Gastroesophageal sphincter (tissue), 4 donors: Measurements from ENCODE around the gene TMEM87A. TPM values are rescaled to one million over a fixed set of nuclear protein-coding genes. Genes with fewer than 3 reads are reported as not detected.

ENCODE experiments used
- ATAC-seq: fragments of 150-250 bp; one replicate; pipeline ENCODE4 v1.9.1; 2016; ENCODE audit warnings: mild to moderate bottlenecking, moderate library complexity
- H3K27ac ChIP-seq, 4 donors: fragments of 200-600 bp; sonication (generic) in 3 of 4; 1 replicate in 3 of 4; 2 replicates in 1 of 4; pipeline ENCODE4 v1.5.1; 2016 to 2019
- H3K27me3 ChIP-seq: fragments of 200-600 bp; sonication (generic); one replicate; pipeline ENCODE4 v1.5.1; 2019
- H3K36me3 ChIP-seq, 2 donors: fragments of 200-600 bp; sonication (generic); one replicate each; pipeline ENCODE4 v1.5.1; 2019; ENCODE audit warnings: control low read depth in 1 of 2
- H3K4me1 ChIP-seq, 3 donors: fragments of 200-600 bp; sonication (generic); 1 replicate in 2 of 3; 2 replicates in 1 of 3; pipeline ENCODE4 v1.5.1; 2016 to 2019; ENCODE audit warnings: control low read depth in 2 of 3
- H3K4me3 ChIP-seq, 2 donors: fragments of 200-600 bp; sonication (generic); one replicate each; pipeline ENCODE4 v1.5.1; 2019; ENCODE audit warnings: mild to moderate bottlenecking in 1 of 2, moderate library complexity in 1 of 2
- H3K9me3 ChIP-seq, 3 donors: fragments of 200-600 bp; sonication (generic); one replicate each; pipeline ENCODE4 v1.5.1; 2017 to 2019; ENCODE audit warnings: control low read depth in 2 of 3
- CTCF ChIP-seq, 4 experiments: fragments of 200-600 bp in 2 of 4; fragments of 450-650 bp in 2 of 4; sonication (generic) in 1 of 4; IDR thresholded peaks; one replicate each; pipeline ENCODE4 v1.5.1; 2017 to 2019; ENCODE audit warnings: antibody characterized with exemption in 4 of 4, mild to moderate bottlenecking in 2 of 4, moderate library complexity in 2 of 4
- EP300 ChIP-seq: sonication (generic); formaldehyde crosslinking; IDR thresholded peaks from one replicate; pipeline ENCODE4 v1.6.1; 2017; ENCODE audit warnings: antibody characterized with exemption, mild to moderate bottlenecking
- POLR2A ChIP-seq, 2 donors: fragments of 450-650 bp; IDR thresholded peaks; one replicate each; pipeline ENCODE4 v1.6.1; 2017; ENCODE audit warnings: antibody characterized with exemption in 2 of 2, mild to moderate bottlenecking in 2 of 2, moderate library complexity in 1 of 2
- POLR2AphosphoS5 ChIP-seq: sonication (generic); formaldehyde crosslinking; IDR thresholded peaks from one replicate; pipeline ENCODE4 v1.6.1; 2017; ENCODE audit warnings: antibody characterized with exemption
- WGBS, 2 donors: methylation state at CpG; one replicate each; pipeline ENCODE4 v1.1.5; 2018; ENCODE audit warnings: low coverage in 1 of 2; 5-methylcytosine and 5-hydroxymethylcytosine counted together
- total RNA-seq, 4 donors: library from RNA; depleted of rRNA; stranded (reverse); fragments of >200 nt; gene quantifications; one replicate each; pipeline ENCODE4 v1.1.0, GENCODE V29; 2016

The TMEM87A gene
- total RNA-seq, 4 donors from 2014 or later, result 49.7 to 70.0 (median 65.9) TPM

- Histone ChIP-seq H3K4me3 (no peak overlapping the region), H3K4me1 (no peaks in the 10 kb centered on the region), H3K27me3 (no peaks in the 10 kb centered on the region), H3K36me3 (peaks cover 0 to 77% of the 10 kb centered on the region in 2 donors), H3K9me3 (no peaks in the 10 kb centered on the region), H3K27ac (no peak overlapping the region)
- TF ChIP-seq POLR2A (IDR thresholded peaks at IDR 0.05) (no peak), POLR2AphosphoS5 (no peak)
- WGBS, 2 donors, result 89 to 90% methylated on average over 1 to 5 of the region's 5 CpGs
- no peak for ATAC-seq
These were observed 78.7 kb downstream of the TMEM87A start for GRCh38 chr15:42194513-42194912.

GRCh38 chr15:42193383-42193782 lies 79.8 kb downstream of the TMEM87A start:
- Histone ChIP-seq H3K27me3 (no peaks in the 10 kb centered on the region), H3K4me3 (no peak overlapping the region), H3K9me3 (no peaks in the 10 kb centered on the region), H3K4me1 (no peaks in the 10 kb centered on the region), H3K27ac (no peak overlapping the region), H3K36me3 (peaks cover 0 to 77% of the 10 kb centered on the region in 2 donors)
- no peak for ATAC-seq
- WGBS, 2 donors, result 90 to 93% methylated on average over 3 of the region's 3 CpGs
- TF ChIP-seq POLR2AphosphoS5 (no peak), EP300 (no peak), POLR2A (IDR thresholded peaks at IDR 0.05) (no peak), CTCF (IDR thresholded peaks at IDR 0.05) (no peak)

- 82 to 90% methylated on average over 6 to 8 of the region's 8 CpGs for WGBS, 2 donors
- Histone ChIP-seq H3K27ac (no peak overlapping the region), H3K27me3 (no peaks in the 10 kb centered on the region), H3K4me1 (no peaks in the 10 kb centered on the region), H3K9me3 (no peaks in the 10 kb centered on the region), H3K36me3 (peaks cover 0 to 80% of the 10 kb centered on the region in 2 donors), H3K4me3 (no peak overlapping the region)
- TF ChIP-seq EP300, result no peak
- no peak for ATAC-seq
These were observed 81.5 kb downstream of the TMEM87A start for GRCh38 chr15:42191610-42192346.

- Histone ChIP-seq H3K9me3 (no peaks in the 10 kb centered on the region), H3K27ac (no peak overlapping the region), H3K4me3 (no peak overlapping the region), H3K27me3 (no peaks in the 10 kb centered on the region), H3K4me1 (no peaks in the 10 kb centered on the region), H3K36me3 (peaks cover 0 to 86% of the 10 kb centered on the region in 2 donors)
- whole genome bisulfite sequencing, 2 donors, result 100% methylated on average over 1 to 2 of the region's 2 CpGs
- TF ChIP-seq CTCF (IDR thresholded peaks at IDR 0.05) (no peak), POLR2AphosphoS5 (no peak), POLR2A (IDR thresholded peaks at IDR 0.05) (no peak), EP300 (no peak)
- no peak for ATAC-seq
These were observed 82.9 kb downstream of the TMEM87A start for GRCh38 chr15:42190370-42190769.

GRCh38 chr15:42185801-42186200 lies 87.4 kb downstream of the TMEM87A start:
- no peak for ATAC-seq
- no peak overlapping the region for H3K27ac ChIP-seq
- no peaks in the 10 kb centered on the region for H3K9me3 ChIP-seq
- WGBS, 2 donors, result 86 to 88% methylated on average over 1 of the region's 1 CpG
- H3K27me3 ChIP-seq, result no peaks in the 10 kb centered on the region
- TF ChIP-seq POLR2A (IDR thresholded peaks at IDR 0.05) (no peak), POLR2AphosphoS5 (no peak), CTCF (IDR thresholded peaks at IDR 0.05) (no peak), EP300 (no peak)
- no peaks in the 10 kb centered on the region for H3K4me1 ChIP-seq
- H3K4me3 ChIP-seq, result no peak overlapping the region
- peaks cover 4 to 99% of the 10 kb centered on the region in 2 donors for H3K36me3 ChIP-seq

- peaks cover 4 to 99% of the 10 kb centered on the region in 2 donors for H3K36me3 ChIP-seq
- 94 to 98% methylated on average over 4 of the region's 4 CpGs for WGBS, 2 donors
- H3K27me3 ChIP-seq, result no peaks in the 10 kb centered on the region
These were observed 88.5 kb downstream of the TMEM87A start for GRCh38 chr15:42184736-42185135.

More at GRCh38 chr15:42184736-42185135, 88.5 kb downstream of the TMEM87A start:
- no peak for ATAC-seq
- H3K4me1 ChIP-seq, result no peaks in the 10 kb centered on the region
- H3K4me3 ChIP-seq, result no peak overlapping the region
- no peak overlapping the region for H3K27ac ChIP-seq
- H3K9me3 ChIP-seq, result no peaks in the 10 kb centered on the region
- TF ChIP-seq EP300 (no peak), POLR2AphosphoS5 (no peak), POLR2A (IDR thresholded peaks at IDR 0.05) (no peak), CTCF (IDR thresholded peaks at IDR 0.05) (no peak)
